Panc1 (cell line): ENCODE results near the gene ADAMTS1. TPM values are rescaled to one million over a fixed set of nuclear protein-coding genes. Genes with fewer than 3 reads are reported as not detected.

Experiments
- ATAC-seq: fragments of 200-7000 bp; cut with Tn5 transposase; 2 replicates; pipeline ENCODE4 v1.9.1; 2020; ENCODE audit warnings: mild to moderate bottlenecking, moderate library complexity
- BruUV-seq: library from RNA; stranded (reverse); fragments of 400-500 nt; replicated peaks from 2 replicates; lab custom pipeline; 2021; lab: Mats Ljungman, UMichigan
- CTCF ChIA-PET: fragments of 300-600 bp; sonication (Branson Sonifier 250); formaldehyde crosslinking; loops from one replicate; lab custom pipeline; 2022; ENCODE audit warnings: antibody characterized with exemption; lab: Charles Lee
- POLR2A ChIA-PET: fragments of 300-600 bp; sonication (Branson Sonifier 250); formaldehyde crosslinking; loops from one replicate; lab custom pipeline; 2022; ENCODE audit warnings: antibody characterized with exemption; lab: Charles Lee
- DNase-seq: peaks from one replicate; pipeline ENCODE4 v3.0.0-alpha.2; 2010; ENCODE audit warnings: low read depth, low spot score
- H3K27ac ChIP-seq: 2 replicates; pipeline ENCODE4 v1.5.1; 2011; ENCODE audit warnings: mild to moderate bottlenecking, low read length, inconsistent platforms
- H3K27me3 ChIP-seq: fragments of 200-500 bp; sonication (Bioruptor generic); 2 replicates; pipeline ENCODE4 v1.6.0; 2014; ENCODE audit warnings: low read length, inconsistent platforms; ENCODE audit not compliant: control insufficient read depth, insufficient read depth
- H3K36me3 ChIP-seq: fragments of 200-500 bp; sonication (Bioruptor generic); 2 replicates; pipeline ENCODE4 v1.5.1; 2014; ENCODE audit warnings: inconsistent platforms, mild to moderate bottlenecking, low read length, moderate library complexity; ENCODE audit not compliant: control insufficient read depth, insufficient read depth
- H3K4me1 ChIP-seq: 2 replicates; pipeline ENCODE4 v1.5.1; 2011; ENCODE audit warnings: inconsistent platforms, mild to moderate bottlenecking, low read length, moderate library complexity; ENCODE audit not compliant: control insufficient read depth, insufficient read depth
- H3K4me3 ChIP-seq, 2 experiments: 2 replicates each; pipeline ENCODE4 v1.5.1; 2011 to 2012; ENCODE audit warnings: low read depth in 2 of 2, low read length in 2 of 2, mild to moderate bottlenecking in 2 of 2, inconsistent platforms in 1 of 2, moderate library complexity in 1 of 2
- H3K9me3 ChIP-seq: fragments of 200-500 bp; sonication (Bioruptor generic); 2 replicates; pipeline ENCODE4 v1.5.1; 2014; ENCODE audit warnings: low read depth, mild to moderate bottlenecking, inconsistent platforms, low read length, moderate library complexity; ENCODE audit not compliant: control insufficient read depth, insufficient read depth
- CTCF ChIP-seq: fragments of 450-650 bp; IDR thresholded peaks from 2 replicates; pipeline ENCODE4 v1.5.1; 2017; ENCODE audit warnings: mild to moderate bottlenecking
- POLR2AphosphoS5 ChIP-seq: IDR thresholded peaks from 2 replicates; pipeline ENCODE4 v1.6.1; 2012; ENCODE audit warnings: mild to moderate bottlenecking, low read depth, low read length, moderate library complexity
- REST ChIP-seq, 2 experiments: IDR thresholded peaks; 2 replicates each; pipeline ENCODE4 v1.6.1; 2011 to 2012; ENCODE audit warnings: low read depth in 2 of 2, control low read depth in 1 of 2, low read length in 1 of 2, mild to moderate bottlenecking in 1 of 2, moderate library complexity in 1 of 2; ENCODE audit not compliant: insufficient read depth in 1 of 2
- SIN3A ChIP-seq: IDR thresholded peaks from 2 replicates; pipeline ENCODE4 v1.6.1; 2012; ENCODE audit warnings: low read depth, mild to moderate bottlenecking, low read length, moderate library complexity, borderline replicate concordance; ENCODE audit not compliant: insufficient read depth
- TCF7L2 ChIP-seq: IDR thresholded peaks from 2 replicates; pipeline ENCODE4 v1.6.1; 2011; ENCODE audit warnings: mild to moderate bottlenecking, low read depth, low read length, inconsistent platforms
- in situ Hi-C: cut with HindIII; loops from 2 replicates; pipeline ENCODE4 v1.10.0; 2016; ENCODE audit warnings: low sequenced_read_pairs, low pct_unique_long_range_greater_than_20kb
- intact Hi-C: fragments of 100-400 bp; cut with micrococcal nuclease; formaldehyde crosslinking; loops from one replicate; pipeline ENCODE4 v1.10.0; 2022; ENCODE audit not compliant: unreplicated experiment
- total RNA-seq: library from RNA; stranded (reverse); gene quantifications from one replicate; pipeline ENCODE4 v1.2.1, GENCODE V29; 2021; ENCODE audit not compliant: unreplicated experiment

The ADAMTS1 gene
- total RNA-seq, 1 experiment from 2014 or later, result 3.3 TPM

- Histone ChIP-seq H3K27ac (no peak overlapping the region), H3K9me3 (no peaks in the 10 kb centered on the region), H3K27me3 (peaks cover 5% of the 10 kb centered on the region; the same call in 1 of the 2 replicates), H3K4me1 (no peaks in the 10 kb centered on the region; the same call in 1 of the 2 replicates), H3K36me3 (no peaks in the 10 kb centered on the region), H3K4me3 (peak overlapping the region; percentile 48 to 67)
- no TSS peak for BruUV-seq
- DNase-seq (no peak), ATAC-seq (peak; percentile 44)
- intact Hi-C loops (loop anchor here (5.0 kb wide), 1 partner anchor 1903 kb away; no protein-coding TSS in a partner anchor), in situ Hi-C loops (no loop called here)
- TF ChIP-seq REST (IDR thresholded peaks at IDR 0.05; ENCODE audit: insufficient read depth in 1 of 2, low read depth in 2 of 2, low read length in 1 of 2), result no peak
- TF ChIP-seq CTCF, result peak; percentile 30
- TF ChIP-seq POLR2AphosphoS5, result no peak
- no peak for TF ChIP-seq TCF7L2
- no peak for TF ChIP-seq SIN3A
- ChIA-PET POLR2A (no interaction called here), CTCF (no interaction called here)
Observed at GRCh38 chr21:26844258-26845065, 747 bp downstream of the ADAMTS1 start.

- ChIA-PET CTCF (no interaction called here), POLR2A (no interaction called here)
- Histone ChIP-seq H3K27me3 (peaks cover 5% of the 10 kb centered on the region; the same call in 1 of the 2 replicates), H3K9me3 (no peaks in the 10 kb centered on the region), H3K36me3 (no peaks in the 10 kb centered on the region), H3K27ac (no peak overlapping the region), H3K4me1 (no peaks in the 10 kb centered on the region; the same call in 1 of the 2 replicates), H3K4me3 (peak overlapping the region; percentile 48 to 67)
- ATAC-seq, result peak; percentile 37; the same call in 1 of the 2 replicates
- in situ Hi-C loops, result no loop called here
- intact Hi-C loops, result no loop called here
- TF ChIP-seq CTCF (no peak), REST (IDR thresholded peaks at IDR 0.05; ENCODE audit: insufficient read depth in 1 of 2, low read depth in 2 of 2, low read length in 1 of 2) (no peak), SIN3A (no peak)
- BruUV-seq, result no TSS peak
- DNase-seq, result no peak
Observed at GRCh38 chr21:26843933-26844257, 1.3 kb downstream of the ADAMTS1 start.
